GM23248 (cell line): Measurements from ENCODE around the gene MGAT4C. TPM values are rescaled to one million over a fixed set of nuclear protein-coding genes. Genes with fewer than 3 reads are reported as not detected.

ENCODE experiments used
- DNase-seq: peaks from one replicate; pipeline ENCODE4 v3.0.0-alpha.2; 2015
- H2AFZ ChIP-seq: fragments of 200-600 bp; sonication (generic); 2 replicates; pipeline ENCODE4 v1.6.1; 2016; ENCODE audit warnings: antibody characterized with exemption
- H3F3A ChIP-seq: fragments of 200-600 bp; sonication (generic); 2 replicates; pipeline ENCODE4 v1.6.1; 2016; ENCODE audit warnings: mild to moderate bottlenecking, antibody characterized with exemption, mixed run types; ENCODE audit not compliant: insufficient read depth
- H3K27ac ChIP-seq: fragments of 200-600 bp; sonication (generic); 2 replicates; pipeline ENCODE4 v1.5.1; 2016; ENCODE audit warnings: mild to moderate bottlenecking
- H3K27me3 ChIP-seq: fragments of 200-600 bp; sonication (generic); replicated peaks from 2 replicates; pipeline ENCODE4 v1.6.1; 2016; ENCODE audit warnings: mild to moderate bottlenecking; ENCODE audit not compliant: insufficient read depth
- H3K36me3 ChIP-seq: fragments of 200-600 bp; sonication (generic); 2 replicates; pipeline ENCODE4 v1.6.1; 2016; ENCODE audit warnings: low read depth, mild to moderate bottlenecking
- H3K4me1 ChIP-seq: fragments of 200-600 bp; sonication (generic); 2 replicates; pipeline ENCODE4 v1.6.1; 2016; ENCODE audit warnings: mild to moderate bottlenecking; ENCODE audit not compliant: insufficient read depth
- H3K4me2 ChIP-seq: fragments of 200-600 bp; sonication (generic); one replicate; pipeline ENCODE4 v1.6.1; 2016; ENCODE audit warnings: mild to moderate bottlenecking; ENCODE audit not compliant: unreplicated experiment
- H3K4me3 ChIP-seq: fragments of 200-600 bp; sonication (generic); 2 replicates; pipeline ENCODE4 v1.5.1; 2016; ENCODE audit warnings: mild to moderate bottlenecking
- H3K79me2 ChIP-seq: fragments of 200-600 bp; sonication (generic); 2 replicates; pipeline ENCODE4 v1.6.1; 2016; ENCODE audit warnings: mild to moderate bottlenecking; ENCODE audit not compliant: insufficient read depth
- H3K9ac ChIP-seq: fragments of 200-600 bp; sonication (generic); 2 replicates; pipeline ENCODE4 v1.6.1; 2016; ENCODE audit warnings: mild to moderate bottlenecking
- H3K9me2 ChIP-seq: fragments of 200-600 bp; sonication (generic); 2 replicates; pipeline ENCODE4 v1.6.1; 2016; ENCODE audit warnings: mixed run types, mild to moderate bottlenecking, moderate library complexity; ENCODE audit not compliant: insufficient read depth
- H3K9me3 ChIP-seq: fragments of 200-600 bp; sonication (generic); one replicate; pipeline ENCODE4 v1.6.1; 2017; ENCODE audit warnings: low read depth
- H4K20me1 ChIP-seq: fragments of 200-600 bp; sonication (generic); 2 replicates; pipeline ENCODE4 v1.6.0; 2016; ENCODE audit not compliant: insufficient read depth
- EZH2 ChIP-seq: fragments of 200-600 bp; sonication (generic); IDR thresholded peaks from 2 replicates; pipeline ENCODE4 v1.6.1; 2018; ENCODE audit warnings: antibody characterized with exemption, mild to moderate bottlenecking; ENCODE audit not compliant: insufficient read depth, poor library complexity, severe bottlenecking
- EZH2phosphoT487 ChIP-seq: fragments of 200-600 bp; sonication (generic); IDR thresholded peaks from 2 replicates; pipeline ENCODE4 v1.6.1; 2018; ENCODE audit warnings: antibody characterized with exemption, moderate library complexity, mild to moderate bottlenecking, low read depth; ENCODE audit not compliant: insufficient read depth
- WGBS, 2 experiments: methylation state at CpG; one replicate each; pipeline ENCODE4 v1.1.6; 2015 to 2017; ENCODE audit warnings: low lambda C conversion rate in 2 of 2, low coverage in 1 of 2; ENCODE audit errors: missing lambda C conversion rate in 2 of 2; 5-methylcytosine and 5-hydroxymethylcytosine counted together
- in situ Hi-C: fragments of 300-500 bp; cut with MboI; formaldehyde crosslinking; loops from 2 replicates; pipeline ENCODE4 v1.15.0; 2020
- polyA plus RNA-seq: library from polyadenylated mRNA; unstranded; fragments of >200 nt; fragmentation: Nextera tagmentation; extraction: Ambion mirVana; gene quantifications from 2 replicates; pipeline ENCODE4 v1.2.1, GENCODE V29; 2016
- total RNA-seq: library from RNA; depleted of rRNA; stranded (reverse); fragments of >200 nt; shearing (Covaris generic); gene quantifications from 2 replicates; pipeline ENCODE4 v1.2.3, GENCODE V29; 2014

Gene MGAT4C
- total and polyA plus RNA-seq, 2 experiments from 2014 or later: not detected

DNA sequence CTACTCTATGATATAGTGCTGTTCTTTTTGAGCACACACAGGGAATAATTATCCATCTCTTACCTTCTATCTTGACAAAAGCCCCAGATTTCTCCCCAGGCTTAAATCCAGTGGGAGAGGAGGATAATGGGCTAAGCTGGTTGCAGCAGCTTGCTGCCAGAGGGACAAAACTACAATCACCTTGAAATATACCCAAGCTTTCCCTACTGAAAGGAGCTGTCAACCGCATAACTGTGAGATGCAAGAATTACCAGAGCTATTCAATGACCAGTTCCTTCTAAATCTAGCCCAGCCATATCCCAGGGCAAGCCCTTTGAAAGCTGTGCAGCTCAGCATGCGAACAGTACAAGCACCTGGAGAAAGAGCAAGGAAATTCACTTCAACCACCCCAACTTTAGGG lies 943 bp upstream of the MGAT4C start:
- H3K79me2 ChIP-seq: no peaks in the 10 kb centered on the region

DNA sequence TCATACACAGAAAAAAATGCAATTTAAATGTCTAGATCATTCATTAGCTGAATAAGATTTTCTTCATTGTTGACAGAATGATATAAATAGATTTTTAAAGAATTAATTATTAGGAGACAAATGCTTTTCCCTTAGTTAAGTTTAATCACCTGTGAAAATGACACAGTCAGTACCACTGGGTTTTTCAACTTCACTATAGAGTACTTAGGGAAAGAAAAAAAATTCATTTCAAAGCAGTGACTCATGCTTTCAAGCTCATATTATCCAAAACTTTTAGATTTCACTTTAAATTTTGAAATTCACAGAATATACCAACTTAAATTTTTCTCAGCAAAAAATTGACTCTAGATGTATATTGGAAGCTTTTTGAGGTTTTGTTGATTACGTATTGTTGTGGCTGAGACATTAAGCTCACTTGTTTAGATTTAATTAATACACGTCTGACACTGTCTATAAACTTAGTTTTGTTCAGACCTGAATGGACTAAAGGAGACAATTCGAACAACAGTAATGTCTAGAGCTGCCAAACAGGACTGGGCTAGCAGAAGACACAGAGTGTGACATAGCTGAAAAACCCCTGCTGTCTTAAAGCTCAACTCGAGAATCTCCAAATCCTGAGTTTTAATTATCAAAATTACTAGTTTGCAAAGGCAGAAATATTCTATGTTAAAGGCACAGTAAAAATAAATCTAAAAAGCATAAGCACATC lies 1.6 kb downstream of the MGAT4C start:
- DNase-seq: no peak

More for the DNA sequence above, 943 bp upstream of the MGAT4C start:
- Histone ChIP-seq H3K36me3 (no peaks in the 10 kb centered on the region), H3K27me3 (no peaks in the 10 kb centered on the region), H3K4me3 (no peak overlapping the region), H3K27ac (no peak overlapping the region), H3K9ac (no peak overlapping the region), H3F3A (no peaks in the 10 kb centered on the region), H3K9me3 (no peaks in the 10 kb centered on the region), H3K9me2 (no peaks in the 10 kb centered on the region), H2AFZ (no peak overlapping the region), H3K4me2 (no peak overlapping the region), H3K4me1 (no peaks in the 10 kb centered on the region), H4K20me1 (no peaks in the 10 kb centered on the region)
- WGBS, 2 experiments: 4 to 13% methylated on average over 2 of the region's 2 CpGs
- no peak for TF ChIP-seq EZH2phosphoT487
- no peak for TF ChIP-seq EZH2
- no peak for DNase-seq
- in situ Hi-C loops: no loop called here

DNA sequence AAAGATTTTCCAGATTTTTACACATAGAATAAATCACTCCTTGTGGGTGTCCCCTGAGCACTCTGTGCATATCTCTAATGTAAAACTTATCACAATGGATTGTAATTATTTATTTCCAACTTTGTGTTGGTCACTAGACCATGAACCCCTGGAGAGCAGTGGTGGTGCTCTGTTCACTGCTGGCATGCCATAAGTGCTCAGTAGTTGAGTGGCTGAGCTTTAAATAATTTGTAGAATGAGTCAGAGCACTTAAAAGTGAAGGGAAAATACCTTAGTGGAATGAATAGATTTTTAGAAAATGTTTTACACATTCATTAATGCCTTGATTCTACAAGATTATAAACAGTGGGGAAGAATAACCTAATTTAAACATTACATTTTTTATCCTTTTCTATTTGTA lies 6.3 kb downstream of the MGAT4C start:
- in situ Hi-C loops: no loop called here
- TF ChIP-seq EZH2 (no peak), EZH2phosphoT487 (no peak)
- no peaks in the 10 kb centered on the region for H3K79me2 ChIP-seq
- no peaks in the 10 kb centered on the region for H3K4me1 ChIP-seq
- H3K36me3 ChIP-seq: no peaks in the 10 kb centered on the region
- no peak overlapping the region for H3K9ac ChIP-seq
- H3F3A ChIP-seq: no peaks in the 10 kb centered on the region
- no peaks in the 10 kb centered on the region for H3K9me3 ChIP-seq
- peak; percentile 4 for DNase-seq
- H3K4me3 ChIP-seq: no peak overlapping the region
- no peaks in the 10 kb centered on the region for H3K9me2 ChIP-seq
- H3K4me2 ChIP-seq: no peak overlapping the region
- no peaks in the 10 kb centered on the region for H3K27me3 ChIP-seq
- H2AFZ ChIP-seq: no peak overlapping the region
- no peaks in the 10 kb centered on the region for H4K20me1 ChIP-seq
- no peak overlapping the region for H3K27ac ChIP-seq

More for the DNA sequence above, 1.6 kb downstream of the MGAT4C start:
- 6 to 9% methylated on average over 4 of the region's 4 CpGs for WGBS, 2 experiments
- Histone ChIP-seq H2AFZ (no peak overlapping the region), H4K20me1 (no peaks in the 10 kb centered on the region), H3K36me3 (no peaks in the 10 kb centered on the region), H3K27ac (no peak overlapping the region), H3F3A (no peaks in the 10 kb centered on the region), H3K9me2 (no peaks in the 10 kb centered on the region), H3K4me1 (no peaks in the 10 kb centered on the region), H3K9me3 (no peaks in the 10 kb centered on the region), H3K4me2 (no peak overlapping the region), H3K4me3 (no peak overlapping the region), H3K79me2 (no peaks in the 10 kb centered on the region), H3K27me3 (no peaks in the 10 kb centered on the region), H3K9ac (no peak overlapping the region)
- no peak for TF ChIP-seq EZH2
- no peak for TF ChIP-seq EZH2phosphoT487
- in situ Hi-C loops: no loop called here

DNA sequence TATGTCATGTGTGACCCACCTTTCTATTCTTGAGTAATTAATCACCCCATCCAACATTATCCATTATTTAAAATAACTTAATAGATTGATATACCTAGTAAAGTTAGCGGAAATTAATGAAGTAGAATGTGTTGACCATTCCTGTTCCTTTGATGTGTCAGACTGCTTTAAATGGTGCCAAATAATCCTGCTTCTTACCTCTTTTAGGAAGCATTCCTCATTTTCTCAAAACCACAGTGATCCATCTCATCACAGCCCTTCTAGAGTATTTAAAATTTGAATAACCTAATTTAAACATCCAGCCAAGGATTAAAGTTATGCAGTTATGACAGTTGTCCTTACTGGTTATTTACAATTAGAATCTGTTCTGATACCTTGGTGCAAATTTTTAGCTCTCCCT lies 6.9 kb downstream of the MGAT4C start:
- Histone ChIP-seq H3K4me2 (no peak overlapping the region), H4K20me1 (no peaks in the 10 kb centered on the region)
- in situ Hi-C loops: no loop called here

DNA sequence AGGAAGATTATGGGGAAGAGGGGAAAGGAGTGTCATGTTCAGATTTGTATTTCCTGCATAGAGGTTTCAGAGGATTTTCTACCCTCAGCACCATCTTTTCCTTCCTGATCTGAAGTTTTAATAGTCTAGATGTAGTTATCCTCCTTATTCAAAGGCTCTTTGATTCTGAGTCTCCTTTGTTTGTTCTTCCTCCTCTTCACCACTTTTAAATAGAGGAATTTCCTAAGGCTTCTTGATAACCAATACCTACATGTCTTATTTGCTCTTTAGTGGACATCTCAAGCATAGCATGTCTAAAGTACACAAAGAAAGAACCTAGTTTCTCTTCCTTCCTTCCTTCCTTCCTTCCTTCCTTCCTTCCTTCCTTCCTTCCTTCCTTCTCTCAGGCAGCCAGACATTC lies 8.3 kb downstream of the MGAT4C start:
- Histone ChIP-seq H3K9me3 (no peaks in the 10 kb centered on the region), H4K20me1 (no peaks in the 10 kb centered on the region), H3K9ac (no peak overlapping the region), H3K9me2 (no peaks in the 10 kb centered on the region), H3K4me3 (no peak overlapping the region), H3K36me3 (no peaks in the 10 kb centered on the region), H3K79me2 (no peaks in the 10 kb centered on the region), H3K4me1 (no peaks in the 10 kb centered on the region), H3K27ac (no peak overlapping the region), H3K27me3 (no peaks in the 10 kb centered on the region), H3F3A (no peaks in the 10 kb centered on the region), H3K4me2 (no peak overlapping the region), H2AFZ (no peak overlapping the region)
- DNase-seq: no peak
- in situ Hi-C loops: no loop called here
- TF ChIP-seq EZH2phosphoT487: no peak
- TF ChIP-seq EZH2: no peak

More for the DNA sequence above, 6.9 kb downstream of the MGAT4C start:
- no peaks in the 10 kb centered on the region for H3F3A ChIP-seq
- H3K79me2 ChIP-seq: no peaks in the 10 kb centered on the region
- TF ChIP-seq EZH2: no peak
- TF ChIP-seq EZH2phosphoT487: no peak
- H3K27me3 ChIP-seq: no peaks in the 10 kb centered on the region
- no peak overlapping the region for H2AFZ ChIP-seq
- no peak overlapping the region for H3K9ac ChIP-seq
- H3K27ac ChIP-seq: no peak overlapping the region
- H3K4me3 ChIP-seq: no peak overlapping the region
- no peak for DNase-seq
- no peaks in the 10 kb centered on the region for H3K4me1 ChIP-seq
- 39 to 41% methylated on average over 1 of the region's 1 CpG for WGBS, 2 experiments
- no peaks in the 10 kb centered on the region for H3K36me3 ChIP-seq
- H3K9me3 ChIP-seq: no peaks in the 10 kb centered on the region
- H3K9me2 ChIP-seq: no peaks in the 10 kb centered on the region
